ENCODE data around the gene CHL1.

CHL1 gene

GRCh38 chr3:236881-237280 lies 40.3 kb downstream of the CHL1 start:
- Histone ChIP-seq H3K4me1 (ENCODE audit: insufficient read depth, poor library complexity, severe bottlenecking) (no peaks in the 10 kb centered on the region), H3K4me3 (ENCODE audit: severe bottlenecking) (no peak overlapping the region), H3K27me3 (ENCODE audit: insufficient read depth, poor library complexity, severe bottlenecking) (no peaks in the 10 kb centered on the region), H3K9me3 (ENCODE audit: severe bottlenecking) (peaks cover 2% of the 10 kb centered on the region), H3K27ac (ENCODE audit: poor library complexity, severe bottlenecking) (no peak overlapping the region), H3K36me3 (ENCODE audit: low read depth) (no peaks in the 10 kb centered on the region)
- DNase-seq (ENCODE audit: low spot score), result no peak
- ATAC-seq (ENCODE audit: low read depth), result no peak
- TF ChIP-seq, protein P1, sequence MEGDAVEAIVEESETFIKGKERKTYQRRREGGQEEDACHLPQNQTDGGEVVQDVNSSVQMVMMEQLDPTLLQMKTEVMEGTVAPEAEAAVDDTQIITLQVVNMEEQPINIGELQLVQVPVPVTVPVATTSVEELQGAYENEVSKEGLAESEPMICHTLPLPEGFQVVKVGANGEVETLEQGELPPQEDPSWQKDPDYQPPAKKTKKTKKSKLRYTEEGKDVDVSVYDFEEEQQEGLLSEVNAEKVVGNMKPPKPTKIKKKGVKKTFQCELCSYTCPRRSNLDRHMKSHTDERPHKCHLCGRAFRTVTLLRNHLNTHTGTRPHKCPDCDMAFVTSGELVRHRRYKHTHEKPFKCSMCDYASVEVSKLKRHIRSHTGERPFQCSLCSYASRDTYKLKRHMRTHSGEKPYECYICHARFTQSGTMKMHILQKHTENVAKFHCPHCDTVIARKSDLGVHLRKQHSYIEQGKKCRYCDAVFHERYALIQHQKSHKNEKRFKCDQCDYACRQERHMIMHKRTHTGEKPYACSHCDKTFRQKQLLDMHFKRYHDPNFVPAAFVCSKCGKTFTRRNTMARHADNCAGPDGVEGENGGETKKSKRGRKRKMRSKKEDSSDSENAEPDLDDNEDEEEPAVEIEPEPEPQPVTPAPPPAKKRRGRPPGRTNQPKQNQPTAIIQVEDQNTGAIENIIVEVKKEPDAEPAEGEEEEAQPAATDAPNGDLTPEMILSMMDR (IDR thresholded peaks at IDR 0.05; ENCODE audit: poor library complexity, severe bottlenecking), result no peak

DNA sequence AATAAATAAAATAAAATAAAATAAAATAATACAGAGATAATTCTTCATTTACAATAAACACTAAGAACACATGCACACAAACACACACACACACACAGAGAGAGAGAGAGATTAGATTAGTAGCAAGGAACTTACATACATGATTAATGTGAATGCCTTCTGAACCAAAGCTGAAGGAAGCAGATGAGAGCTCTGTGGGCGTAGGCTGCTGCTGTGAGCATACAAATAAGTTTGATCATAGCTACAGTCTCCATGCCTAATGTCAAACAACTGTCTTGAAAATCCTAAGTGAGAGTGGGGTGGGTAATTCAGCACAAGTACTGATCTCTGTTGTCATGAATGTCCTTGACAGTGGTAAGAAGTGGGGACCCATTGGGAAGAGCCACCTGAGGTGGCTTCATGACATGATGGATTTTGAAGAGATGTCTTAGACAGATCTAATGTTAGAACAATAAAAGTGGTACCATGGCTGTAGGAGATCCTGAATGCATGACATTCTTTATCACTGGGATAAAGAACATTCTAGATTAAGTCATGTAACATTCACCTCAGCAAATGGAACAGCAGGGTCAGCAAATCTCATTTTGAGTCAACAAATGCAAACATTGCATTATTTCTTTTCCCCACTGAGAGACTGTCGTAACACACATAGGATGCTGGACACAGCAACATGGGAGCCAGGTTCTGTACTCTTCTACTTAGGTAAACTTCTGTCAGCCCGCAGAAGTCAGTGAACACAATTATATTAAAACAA lies 46.2 kb downstream of the CHL1 start:
- H3K4me1 ChIP-seq (ENCODE audit: insufficient read depth, poor library complexity, severe bottlenecking), result no peaks in the 10 kb centered on the region
- no peak for ATAC-seq (ENCODE audit: low read depth)
- no peak overlapping the region for H3K4me3 ChIP-seq (ENCODE audit: severe bottlenecking)
- no peak for DNase-seq (ENCODE audit: low spot score)
- no peaks in the 10 kb centered on the region for H3K27me3 ChIP-seq (ENCODE audit: insufficient read depth, poor library complexity, severe bottlenecking)
- no peaks in the 10 kb centered on the region for H3K36me3 ChIP-seq (ENCODE audit: low read depth)
- no peak overlapping the region for H3K27ac ChIP-seq (ENCODE audit: poor library complexity, severe bottlenecking)
- TF ChIP-seq, protein P1 (IDR thresholded peaks at IDR 0.05; ENCODE audit: poor library complexity, severe bottlenecking), result no peak
- no peaks in the 10 kb centered on the region for H3K9me3 ChIP-seq (ENCODE audit: severe bottlenecking)

GRCh38 chr3:243356-243725 lies 46.8 kb downstream of the CHL1 start:
- DNase-seq (ENCODE audit: low spot score) (no peak), ATAC-seq (ENCODE audit: low read depth) (no peak)
- Histone ChIP-seq H3K4me1 (ENCODE audit: insufficient read depth, poor library complexity, severe bottlenecking) (no peaks in the 10 kb centered on the region), H3K9me3 (ENCODE audit: severe bottlenecking) (no peaks in the 10 kb centered on the region), H3K36me3 (ENCODE audit: low read depth) (no peaks in the 10 kb centered on the region), H3K27me3 (ENCODE audit: insufficient read depth, poor library complexity, severe bottlenecking) (no peaks in the 10 kb centered on the region), H3K27ac (ENCODE audit: poor library complexity, severe bottlenecking) (no peak overlapping the region), H3K4me3 (ENCODE audit: severe bottlenecking) (no peak overlapping the region)
- TF ChIP-seq, protein P1 (IDR thresholded peaks at IDR 0.05; ENCODE audit: poor library complexity, severe bottlenecking), result no peak

DNA sequence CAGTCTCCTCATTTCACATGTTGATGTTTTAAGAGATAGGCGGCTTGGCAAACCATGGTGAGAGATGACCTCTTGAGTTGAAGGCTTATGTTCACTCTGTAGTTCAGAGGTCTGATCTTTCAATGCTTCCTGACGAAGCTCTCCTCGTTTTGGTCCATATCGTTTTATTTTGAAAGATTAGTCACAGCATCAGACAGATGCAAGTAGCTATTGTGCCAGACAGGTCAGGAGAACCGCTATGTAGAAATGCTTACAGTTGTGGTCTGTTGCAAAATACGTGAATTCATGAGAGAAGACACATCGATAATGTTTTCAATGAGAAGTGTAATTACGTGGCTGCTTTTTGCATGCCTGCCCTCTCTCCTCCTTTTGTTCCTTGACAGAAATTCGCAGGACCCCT lies 47.5 kb downstream of the CHL1 start:
- Histone ChIP-seq H3K27me3 (ENCODE audit: insufficient read depth, poor library complexity, severe bottlenecking) (no peaks in the 10 kb centered on the region), H3K36me3 (ENCODE audit: low read depth) (no peaks in the 10 kb centered on the region), H3K9me3 (ENCODE audit: severe bottlenecking) (no peaks in the 10 kb centered on the region), H3K27ac (ENCODE audit: poor library complexity, severe bottlenecking) (no peak overlapping the region), H3K4me1 (ENCODE audit: insufficient read depth, poor library complexity, severe bottlenecking) (no peaks in the 10 kb centered on the region), H3K4me3 (ENCODE audit: severe bottlenecking) (no peak overlapping the region)
- DNase-seq (ENCODE audit: low spot score) (no peak), ATAC-seq (ENCODE audit: low read depth) (no peak)
- TF ChIP-seq, protein P1 (IDR thresholded peaks at IDR 0.05; ENCODE audit: poor library complexity, severe bottlenecking), result no peak

GRCh38 chr3:247916-248315 lies 51.4 kb downstream of the CHL1 start:
- no peaks in the 10 kb centered on the region for H3K36me3 ChIP-seq (ENCODE audit: low read depth)
- H3K27me3 ChIP-seq (ENCODE audit: insufficient read depth, poor library complexity, severe bottlenecking), result no peaks in the 10 kb centered on the region
- H3K9me3 ChIP-seq (ENCODE audit: severe bottlenecking), result no peaks in the 10 kb centered on the region
- ATAC-seq (ENCODE audit: low read depth), result no peak
- DNase-seq (ENCODE audit: low spot score), result no peak
- no peak overlapping the region for H3K27ac ChIP-seq (ENCODE audit: poor library complexity, severe bottlenecking)
- TF ChIP-seq, protein P1 (IDR thresholded peaks at IDR 0.05; ENCODE audit: poor library complexity, severe bottlenecking), result no peak
- no peak overlapping the region for H3K4me3 ChIP-seq (ENCODE audit: severe bottlenecking)
- H3K4me1 ChIP-seq (ENCODE audit: insufficient read depth, poor library complexity, severe bottlenecking), result no peaks in the 10 kb centered on the region
